ENCODE results near the gene PCDHGB2.

GRCh38 chr5:141356950-141357349, 2.8 kb upstream of the PCDHGB2 start:
- no peak for TF ChIP-seq CTCF (IDR thresholded peaks at IDR 0.05; ENCODE audit: low read depth, low read length, poor library complexity, severe bottlenecking)
- no peak for TF ChIP-seq EZH2phosphoT487 (IDR thresholded peaks at IDR 0.05; ENCODE audit: borderline replicate concordance, low read length)

Data from DOHH2 (cell line).